Measurements from ENCODE around the gene SERBP1.

The SERBP1 gene

GRCh38 chr1:67371681-67372080 is 58.5 kb downstream of the SERBP1 start:
- ATAC-seq = no peak

GRCh38 chr1:67371043-67371442 is 59.2 kb downstream of the SERBP1 start:
- H3K36me3 Mint-ChIP-seq = peaks cover 5% of the 10 kb centered on the region
- H3K4me1 Mint-ChIP-seq = no peaks in the 10 kb centered on the region
- H3K9me3 Mint-ChIP-seq = no peaks in the 10 kb centered on the region
- no peaks in the 10 kb centered on the region for H3K27me3 Mint-ChIP-seq
- no peak overlapping the region for H3K4me3 Mint-ChIP-seq
- no peak for ATAC-seq
- H3K27ac Mint-ChIP-seq = no peak overlapping the region

More at GRCh38 chr1:67371681-67372080, 58.5 kb downstream of the SERBP1 start:
- H3K9me3 Mint-ChIP-seq = no peaks in the 10 kb centered on the region
- no peak overlapping the region for H3K4me3 Mint-ChIP-seq
- peaks cover 12% of the 10 kb centered on the region for H3K36me3 Mint-ChIP-seq
- H3K4me1 Mint-ChIP-seq = no peaks in the 10 kb centered on the region
- no peaks in the 10 kb centered on the region for H3K27me3 Mint-ChIP-seq
- H3K27ac Mint-ChIP-seq = no peak overlapping the region

GRCh38 chr1:67368046-67368514 is 62.1 kb downstream of the SERBP1 start:
- no peaks in the 10 kb centered on the region for H3K36me3 Mint-ChIP-seq
- H3K27me3 Mint-ChIP-seq = no peaks in the 10 kb centered on the region
- H3K4me3 Mint-ChIP-seq = no peak overlapping the region
- no peak for ATAC-seq
- no peaks in the 10 kb centered on the region for H3K9me3 Mint-ChIP-seq
- no peaks in the 10 kb centered on the region for H3K4me1 Mint-ChIP-seq
- no peak overlapping the region for H3K27ac Mint-ChIP-seq

GRCh38 chr1:67367370-67368045 is 62.7 kb downstream of the SERBP1 start:
- Mint-ChIP-seq H3K4me1 (no peaks in the 10 kb centered on the region), H3K27me3 (no peaks in the 10 kb centered on the region), H3K27ac (no peak overlapping the region), H3K4me3 (no peak overlapping the region), H3K36me3 (no peaks in the 10 kb centered on the region), H3K9me3 (no peaks in the 10 kb centered on the region)
- no peak for ATAC-seq

DNA sequence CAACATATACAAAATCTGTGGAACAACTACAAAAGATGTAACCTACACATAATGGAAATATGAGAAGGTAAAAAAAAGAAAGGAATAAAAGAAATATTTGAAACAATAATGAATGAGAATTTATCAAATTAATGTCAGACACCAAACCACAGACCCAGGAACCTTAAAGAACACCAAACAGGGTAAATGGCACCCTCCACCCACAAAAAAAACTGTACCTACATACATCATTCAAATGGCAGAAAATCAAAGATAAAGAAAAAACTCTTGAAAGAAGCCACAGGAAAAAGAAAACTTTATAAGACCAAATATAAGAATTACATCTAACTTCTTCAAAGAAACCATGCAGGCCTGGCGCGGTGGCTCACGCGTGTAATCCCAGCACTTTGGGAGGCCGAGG is 68.6 kb downstream of the SERBP1 start:
- H3K27ac Mint-ChIP-seq = no peak overlapping the region
- ATAC-seq = no peak
- no peaks in the 10 kb centered on the region for H3K4me1 Mint-ChIP-seq
- H3K9me3 Mint-ChIP-seq = no peaks in the 10 kb centered on the region
- H3K4me3 Mint-ChIP-seq = no peak overlapping the region
- H3K27me3 Mint-ChIP-seq = no peaks in the 10 kb centered on the region
- H3K36me3 Mint-ChIP-seq = peaks cover 5% of the 10 kb centered on the region

DNA sequence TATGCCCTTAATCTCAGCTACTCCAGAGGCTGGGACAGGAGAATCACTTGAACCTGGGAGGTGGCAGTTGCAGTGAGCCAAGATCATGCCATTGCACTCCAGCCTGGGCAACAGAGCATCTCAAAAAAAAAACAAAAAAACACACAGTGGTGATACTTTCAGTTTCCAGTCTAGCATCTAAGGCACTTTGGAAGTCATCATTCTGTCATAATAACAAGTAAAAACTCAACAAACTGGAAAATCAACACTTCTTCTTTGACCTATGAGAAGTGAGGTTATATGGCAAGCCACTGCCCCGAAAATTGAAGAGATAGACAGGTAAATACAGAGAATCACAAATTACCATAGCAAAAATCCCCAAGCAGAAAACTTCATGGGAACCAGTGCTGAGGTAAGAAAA is 70.6 kb downstream of the SERBP1 start:
- H3K36me3 Mint-ChIP-seq = peaks cover 5% of the 10 kb centered on the region
- H3K27ac Mint-ChIP-seq = no peak overlapping the region
- H3K27me3 Mint-ChIP-seq = no peaks in the 10 kb centered on the region
- no peaks in the 10 kb centered on the region for H3K9me3 Mint-ChIP-seq
- H3K4me3 Mint-ChIP-seq = no peak overlapping the region
- no peak for ATAC-seq
- H3K4me1 Mint-ChIP-seq = peaks cover 7% of the 10 kb centered on the region
